ENCODE data around the gene OOSP2. TPM values are rescaled to one million over a fixed set of nuclear protein-coding genes. Genes with fewer than 3 reads are reported as not detected.

The OOSP2 gene
- total RNA-seq, 1 experiment from 2014 or later, result not detected

Other genes starting within 250 kb of the OOSP2 start
- 59.4 and 66.1 TPM in 2 replicates for gene MRPL16, start 229.6 kb upstream of the OOSP2 start, total RNA-seq (2014; rRNA removed; shearing (Covaris generic))
- not detected in 2 replicates for gene CBLIF, start 194.9 kb upstream of the OOSP2 start, total RNA-seq (2014; rRNA removed; shearing (Covaris generic))
- not detected in 2 replicates for gene TCN1, start 173.9 kb upstream of the OOSP2 start, total RNA-seq (2014; rRNA removed; shearing (Covaris generic))
- not detected in 2 replicates for gene OOSP3, start 161.6 kb upstream of the OOSP2 start, total RNA-seq (2014; rRNA removed; shearing (Covaris generic))
- gene OOSP1, start 102.0 kb upstream of the OOSP2 start, total RNA-seq (2014; rRNA removed; shearing (Covaris generic)), result not detected in 2 replicates
- gene OOSP4A, start 76.4 kb upstream of the OOSP2 start, total RNA-seq (2014; rRNA removed; shearing (Covaris generic)), result not detected in 2 replicates
- gene OOSP4B, start 23.2 kb upstream of the OOSP2 start, total RNA-seq (2014; rRNA removed; shearing (Covaris generic)), result not detected in 2 replicates
- gene MS4A3, start 16.3 kb downstream of the OOSP2 start, total RNA-seq (2014; rRNA removed; shearing (Covaris generic)), result not detected in 2 replicates
- not detected in 2 replicates for gene MS4A2, start 48.3 kb downstream of the OOSP2 start, total RNA-seq (2014; rRNA removed; shearing (Covaris generic))
- not detected in 2 replicates for gene MS4A6A, start 142.7 kb downstream of the OOSP2 start, total RNA-seq (2014; rRNA removed; shearing (Covaris generic))
- not detected in 2 replicates for gene MS4A4E, start 202.7 kb downstream of the OOSP2 start, total RNA-seq (2014; rRNA removed; shearing (Covaris generic))
- not detected in 2 replicates for gene MS4A4A, start 240.3 kb downstream of the OOSP2 start, total RNA-seq (2014; rRNA removed; shearing (Covaris generic))